ENCODE measurements around the gene CNTFR. TPM values are rescaled to one million over a fixed set of nuclear protein-coding genes. Genes with fewer than 3 reads are reported as not detected.
A peak's percentile ranks its signal among the peaks of the same experiment; 100 is the strongest.

Gene CNTFR
- polyA plus RNA-seq, 10 donors, result 24.5 to 98.6 (median 54.8) TPM

GRCh38 chr9:34512131-34513078 is 77.1 kb downstream of the CNTFR start:
- DNase-seq, result peak in 2 of 3 donors; percentile 31 to 66

- DNase-seq, result peak in 1 of 3 donors; percentile 71
Measured at GRCh38 chr9:34510497-34511468, 78.7 kb downstream of the CNTFR start.

GRCh38 chr9:34508951-34509350 is 80.6 kb downstream of the CNTFR start:
- no peak for DNase-seq

GRCh38 chr9:34508463-34508862 is 81.1 kb downstream of the CNTFR start:
- DNase-seq, result no peak

- DNase-seq, result no peak
Measured at GRCh38 chr9:34507966-34508365, 81.6 kb downstream of the CNTFR start.

- DNase-seq, result no peak
Measured at GRCh38 chr9:34507556-34507955, 82.0 kb downstream of the CNTFR start.

GRCh38 chr9:34506623-34507022 is 82.9 kb downstream of the CNTFR start:
- no peak for DNase-seq

GRCh38 chr9:34505370-34506120 is 84.0 kb downstream of the CNTFR start:
- no peak for DNase-seq

- no peak for DNase-seq
Measured at GRCh38 chr9:34503406-34503805, 86.1 kb downstream of the CNTFR start.

- no peak for DNase-seq
Measured at GRCh38 chr9:34502891-34503290, 86.6 kb downstream of the CNTFR start.

GRCh38 chr9:34502471-34502870 is 87.1 kb downstream of the CNTFR start:
- no peak for DNase-seq

GRCh38 chr9:34501889-34502425 is 87.6 kb downstream of the CNTFR start:
- DNase-seq, result peak; percentile 49 to 85 (median 62)

Other genes with a start within 250 kb of the CNTFR start
- gene MYORG, start 212.8 kb downstream of the CNTFR start, polyA plus RNA-seq (ENCODE audit: insufficient read length in 10 of 10), result 10 to 100 TPM; 11.3 to 18.9 (median 16.8) TPM
- 10 to 100 TPM in 8 of 10 donors, 1 to 10 TPM in 2; 9.8 to 15.0 (median 11.8) TPM for gene FAM219A, start 131.2 kb downstream of the CNTFR start, polyA plus RNA-seq (ENCODE audit: insufficient read length in 10 of 10)
- under 1 TPM in 2 of 10 donors, not detected in 8; 0.23 to 0.30 TPM for gene DNAI1, start 130.9 kb downstream of the CNTFR start, polyA plus RNA-seq (ENCODE audit: insufficient read length in 10 of 10)
- 1 to 10 TPM; 2.5 to 5.2 (median 3.4) TPM for gene ENHO, start 66.7 kb downstream of the CNTFR start, polyA plus RNA-seq (ENCODE audit: insufficient read length in 10 of 10)
- gene RPP25L, start 22.4 kb upstream of the CNTFR start, polyA plus RNA-seq (ENCODE audit: insufficient read length in 10 of 10), result 10 to 100 TPM; 15.3 to 22.3 (median 18.5) TPM
- gene DCTN3, start 30.8 kb upstream of the CNTFR start, polyA plus RNA-seq (ENCODE audit: insufficient read length in 10 of 10), result 10 to 100 TPM; 53.7 to 75.6 (median 66.5) TPM
- gene ARID3C, start 39.3 kb upstream of the CNTFR start, polyA plus RNA-seq (ENCODE audit: insufficient read length in 10 of 10), result under 1 TPM in 5 of 10 donors, not detected in 5; 0.11 to 0.24 (median 0.18) TPM
- 10 to 100 TPM; 35.5 to 60.7 (median 47.0) TPM for gene SIGMAR1, start 48.1 kb upstream of the CNTFR start, polyA plus RNA-seq (ENCODE audit: insufficient read length in 10 of 10)
- gene GALT, start 57.0 kb upstream of the CNTFR start, polyA plus RNA-seq (ENCODE audit: insufficient read length in 10 of 10), result 10 to 100 TPM; 28.2 to 48.1 (median 33.9) TPM
- 100 to 1,000 TPM in 8 of 10 donors, 10 to 100 TPM in 2; 92.2 to 164 (median 110) TPM for gene IL11RA, start 62.5 kb upstream of the CNTFR start, polyA plus RNA-seq (ENCODE audit: insufficient read length in 10 of 10)
- gene CCL27, start 72.9 kb upstream of the CNTFR start, polyA plus RNA-seq (ENCODE audit: insufficient read length in 10 of 10), result under 1 TPM in 9 of 10 donors, not detected in 1; 0.47 to 0.95 (median 0.78) TPM
- gene CCL19, start 101.6 kb upstream of the CNTFR start, polyA plus RNA-seq (ENCODE audit: insufficient read length in 10 of 10), result 10 to 100 TPM in 1 of 10 donors, 1 to 10 TPM in 3, not detected in 6; 1.5 to 12.3 (median 6.0) TPM
- gene CCL21, start 120.4 kb upstream of the CNTFR start, polyA plus RNA-seq (ENCODE audit: insufficient read length in 10 of 10), result 10 to 100 TPM in 9 of 10 donors, 1 to 10 TPM in 1; 4.1 to 58.5 (median 26.1) TPM

All from muscle of back (tissue), 11 donors.